ENCODE measurements around the gene AGPS.

Gene AGPS

DNA sequence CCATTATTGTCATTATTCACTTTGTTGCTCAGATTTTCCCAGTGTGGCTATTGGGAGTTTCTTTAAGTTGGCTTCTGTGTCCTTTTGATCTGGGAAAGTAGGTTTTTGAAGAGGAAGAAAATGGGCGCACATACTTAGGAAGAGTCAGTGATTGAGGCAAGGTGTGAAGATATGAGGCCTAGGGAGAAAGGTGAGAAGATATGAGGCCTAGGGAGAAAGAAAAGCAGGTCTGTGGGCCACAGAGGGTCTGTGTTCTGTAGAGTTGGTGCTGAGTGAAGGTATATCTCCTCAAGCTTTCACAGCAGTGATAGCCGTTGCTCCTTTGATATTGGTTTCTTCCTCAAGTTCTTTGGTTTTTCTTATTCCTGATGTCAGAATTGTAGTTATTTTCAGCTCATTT, 126.2 kb downstream of the AGPS start:
- H3K27ac ChIP-seq: no peak overlapping the region
- DNase-seq (ENCODE audit: low read depth, low spot score): no peak

DNA sequence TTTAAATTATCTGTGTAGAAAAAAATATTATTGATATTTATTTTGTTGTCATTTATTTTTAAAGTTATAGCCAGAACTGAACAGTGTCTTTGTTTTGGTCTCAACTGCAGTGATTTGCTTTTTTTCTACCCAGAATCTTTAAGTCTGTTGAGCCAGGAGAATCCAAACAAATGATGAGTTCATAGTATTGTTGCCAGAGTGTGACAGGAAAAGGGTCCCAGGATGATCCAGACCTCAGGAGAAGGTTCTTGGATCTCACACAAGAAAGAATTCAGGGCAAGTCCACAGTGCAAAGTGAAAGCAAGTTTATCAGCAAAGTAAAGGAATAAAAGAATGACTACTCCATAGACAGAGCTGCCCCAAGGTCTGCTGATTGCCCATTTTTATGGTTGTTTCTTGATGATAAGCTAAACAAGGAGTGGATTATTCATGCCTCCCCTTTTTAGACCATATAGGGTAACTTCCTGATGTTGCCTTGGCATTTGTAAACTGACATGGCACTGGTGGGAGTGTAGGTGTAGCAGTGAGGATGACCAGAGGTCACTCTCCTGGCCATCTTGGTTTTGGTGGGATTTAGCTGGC, 127.1 kb downstream of the AGPS start:
- no peak overlapping the region for H3K27ac ChIP-seq
- no peak for DNase-seq (ENCODE audit: low read depth, low spot score)

DNA sequence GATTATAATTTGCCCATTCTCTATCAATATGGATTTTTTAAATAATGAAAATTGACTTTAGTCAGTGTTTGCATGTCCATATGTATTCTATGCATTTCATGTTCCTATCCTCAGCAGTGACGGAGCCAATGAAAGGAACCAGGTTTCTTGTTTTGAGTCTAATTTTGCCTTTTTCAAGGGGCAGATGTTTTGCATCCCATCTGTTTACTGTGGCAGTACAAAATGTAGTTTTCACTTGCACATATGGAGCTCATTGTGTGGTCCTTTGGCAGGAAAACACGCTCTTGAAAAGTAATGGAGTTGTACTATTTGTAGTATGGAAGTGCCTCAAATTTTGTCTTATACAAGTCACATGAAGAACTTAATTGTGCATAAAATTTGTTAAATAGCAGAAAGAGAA, 127.8 kb downstream of the AGPS start:
- H3K27ac ChIP-seq: no peak overlapping the region
- DNase-seq (ENCODE audit: low read depth, low spot score): no peak

DNA sequence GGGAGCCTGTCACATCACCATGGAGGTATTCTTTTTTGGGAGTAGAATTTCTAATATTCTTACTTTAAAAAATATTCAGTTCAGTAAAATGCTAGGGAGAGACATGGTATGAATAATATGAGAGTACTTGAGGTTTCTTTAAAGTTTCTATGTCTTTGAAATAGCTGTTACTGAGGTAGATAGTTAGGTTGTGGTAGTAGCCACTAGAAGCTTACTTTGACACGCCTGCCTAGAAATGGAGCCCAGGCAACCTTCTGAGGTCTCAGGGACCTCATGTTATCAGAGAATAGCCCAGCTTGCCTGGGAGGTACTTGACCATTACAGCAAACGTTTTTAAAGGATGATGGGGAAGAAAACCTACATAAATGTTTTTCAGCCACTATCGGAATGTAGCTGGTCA, 131.2 kb downstream of the AGPS start:
- no peak for DNase-seq (ENCODE audit: low read depth, low spot score)
- H3K27ac ChIP-seq: no peak overlapping the region

DNA sequence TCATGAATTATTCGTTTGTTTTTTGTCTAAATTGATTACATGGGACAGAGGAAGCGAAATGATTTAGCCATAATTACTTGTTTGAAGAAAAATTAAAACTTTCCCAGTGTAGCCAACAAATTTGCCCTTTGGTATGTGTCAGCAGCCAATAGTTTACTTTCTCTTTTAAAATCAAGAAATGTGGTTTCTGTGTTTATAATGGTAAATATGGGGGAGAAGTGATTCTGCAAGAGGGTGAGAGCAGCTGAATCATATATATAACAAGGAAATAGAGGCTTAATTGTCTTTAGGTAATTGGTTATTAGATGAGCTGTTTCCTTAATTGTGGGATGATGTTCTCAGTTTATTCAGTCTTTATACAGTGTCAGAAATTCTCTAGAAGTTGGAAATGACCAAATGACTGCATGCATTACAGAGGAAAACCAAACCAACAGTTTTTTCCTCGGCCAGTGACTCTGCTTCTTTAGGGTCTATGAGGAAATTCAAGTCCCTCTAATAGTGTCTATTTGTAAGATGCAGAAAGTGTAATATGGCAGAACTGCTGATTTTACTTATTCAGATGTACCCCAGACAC, 132.9 kb downstream of the AGPS start:
- DNase-seq (ENCODE audit: low read depth, low spot score): no peak
- no peak overlapping the region for H3K27ac ChIP-seq

DNA sequence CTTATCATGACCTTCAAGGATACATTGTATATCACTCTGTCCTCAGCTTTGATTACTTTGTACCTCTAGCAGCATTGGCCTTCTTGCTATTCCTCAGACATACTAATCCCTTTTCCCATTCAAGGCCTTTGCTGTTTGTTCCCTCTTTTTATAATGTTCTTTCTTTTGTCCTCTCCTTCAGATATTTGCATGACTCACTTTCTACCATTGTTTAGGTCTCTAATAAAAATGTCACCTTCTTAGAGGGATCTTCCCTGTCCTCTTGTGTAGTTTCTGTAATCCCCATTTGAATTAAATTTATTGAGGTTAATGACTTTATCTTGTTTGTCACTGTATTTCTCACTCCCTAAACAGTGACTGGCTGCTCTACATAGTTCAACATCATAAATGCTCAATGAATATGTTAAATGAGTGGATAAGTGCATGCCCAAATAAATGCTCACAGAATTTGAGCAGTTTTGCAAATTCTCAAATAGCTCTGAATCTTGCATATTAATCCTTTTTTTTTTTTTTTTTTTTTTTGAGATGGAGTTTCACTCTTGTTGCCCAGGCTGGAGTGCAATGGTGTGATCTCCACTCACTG, 135.9 kb downstream of the AGPS start:
- DNase-seq (ENCODE audit: low read depth, low spot score): no peak

DNA sequence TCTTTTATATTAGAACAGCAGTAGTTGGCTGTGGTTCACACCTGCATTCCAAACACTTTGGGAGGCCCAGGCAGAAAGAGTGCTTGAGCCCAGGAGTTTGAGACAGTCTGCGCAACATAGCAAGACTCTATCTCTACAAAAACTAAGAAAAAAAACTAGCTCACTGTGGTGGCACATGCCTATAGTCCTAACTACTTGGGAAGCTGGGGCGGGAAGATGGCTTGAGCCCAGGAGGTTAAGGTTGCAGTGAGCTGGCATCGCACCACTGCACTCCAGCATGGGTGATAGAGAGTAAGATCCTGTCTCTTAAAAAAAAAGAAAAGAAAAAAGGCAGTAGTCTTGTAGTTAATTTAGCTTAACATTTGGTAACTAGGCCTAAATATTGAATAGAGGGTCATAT, 136.6 kb downstream of the AGPS start:
- DNase-seq (ENCODE audit: low read depth, low spot score): no peak
- no peak overlapping the region for H3K27ac ChIP-seq

More for the DNA sequence above, 135.9 kb downstream of the AGPS start:
- no peak overlapping the region for H3K27ac ChIP-seq

DNA sequence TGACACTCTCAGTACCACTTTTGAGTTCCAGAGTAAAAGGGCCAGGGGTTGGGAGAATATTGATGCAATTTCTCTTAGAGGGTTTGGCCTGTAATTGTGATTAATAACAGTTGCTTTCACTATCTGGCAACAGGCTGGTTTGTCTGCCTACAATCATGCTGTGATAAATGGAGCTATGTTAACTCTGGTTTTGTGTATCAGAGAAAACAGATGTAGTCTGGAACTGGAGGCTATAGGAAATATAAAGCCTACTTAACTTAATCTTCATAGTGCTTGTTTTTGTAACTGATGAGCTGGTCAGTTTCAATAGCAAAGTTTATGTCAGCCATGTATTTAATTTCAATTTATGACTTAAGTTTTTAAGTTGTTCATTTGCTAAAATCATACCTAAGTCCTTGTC, 138.0 kb downstream of the AGPS start:
- H3K27ac ChIP-seq: no peak overlapping the region
- DNase-seq (ENCODE audit: low read depth, low spot score): no peak

DNA sequence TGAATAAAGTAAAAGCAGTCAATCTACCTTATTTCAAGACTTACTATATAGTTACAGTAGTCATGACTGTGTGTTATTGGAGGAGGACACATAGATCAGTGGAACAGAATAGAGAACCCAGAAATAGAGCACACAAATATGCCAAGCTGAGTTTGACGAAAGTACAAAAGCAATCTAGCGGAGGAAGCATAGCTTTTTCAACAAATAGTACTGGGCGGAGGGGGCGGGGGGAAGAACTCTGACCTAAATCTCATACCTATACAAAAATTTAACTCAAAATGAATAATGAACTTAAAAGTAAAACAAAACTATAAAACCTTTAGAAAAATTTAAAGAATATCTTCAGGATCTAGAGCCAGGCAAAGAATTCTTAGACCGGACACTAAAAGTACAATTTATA, 139.1 kb downstream of the AGPS start:
- no peak overlapping the region for H3K27ac ChIP-seq
- DNase-seq (ENCODE audit: low read depth, low spot score): no peak

DNA sequence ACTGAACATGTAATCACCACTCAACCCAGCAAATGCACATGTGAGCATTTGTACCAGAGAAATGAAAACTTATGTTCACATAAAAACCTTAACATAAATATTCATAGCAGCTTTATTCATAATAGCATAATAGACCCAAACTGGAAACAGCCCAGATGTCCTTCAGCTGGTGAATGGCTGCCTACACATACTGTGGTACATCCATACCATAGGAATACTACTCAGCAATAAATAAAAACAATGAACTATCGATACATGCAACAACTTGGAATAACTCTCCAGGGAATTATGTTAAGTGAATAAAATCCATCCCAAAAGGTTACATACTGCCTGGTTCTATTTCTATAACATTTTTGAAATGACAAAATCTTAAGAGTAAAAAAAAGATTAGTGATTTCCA, 140.0 kb downstream of the AGPS start:
- no peak for DNase-seq (ENCODE audit: low read depth, low spot score)
- H3K27ac ChIP-seq: no peak overlapping the region

DNA sequence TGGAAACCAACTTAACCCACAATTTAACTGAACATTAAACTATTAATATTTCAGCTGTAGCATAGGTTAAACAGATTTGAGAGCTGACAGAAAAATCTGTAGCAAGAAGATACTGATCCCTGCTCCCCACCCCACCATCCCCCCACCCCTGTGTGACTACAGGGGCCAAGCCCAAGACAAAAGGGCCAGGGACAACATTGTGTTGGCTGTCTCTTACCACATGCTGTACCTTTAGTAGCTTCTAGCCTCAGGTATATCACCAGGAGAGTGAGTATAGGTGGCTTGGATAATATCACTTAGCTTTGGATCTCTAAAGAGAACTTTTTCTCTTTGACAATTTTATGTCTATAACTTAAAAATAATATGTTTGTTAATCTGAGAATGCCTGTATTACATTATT, 140.7 kb downstream of the AGPS start:
- H3K27ac ChIP-seq: no peak overlapping the region
- no peak for DNase-seq (ENCODE audit: low read depth, low spot score)

DNA sequence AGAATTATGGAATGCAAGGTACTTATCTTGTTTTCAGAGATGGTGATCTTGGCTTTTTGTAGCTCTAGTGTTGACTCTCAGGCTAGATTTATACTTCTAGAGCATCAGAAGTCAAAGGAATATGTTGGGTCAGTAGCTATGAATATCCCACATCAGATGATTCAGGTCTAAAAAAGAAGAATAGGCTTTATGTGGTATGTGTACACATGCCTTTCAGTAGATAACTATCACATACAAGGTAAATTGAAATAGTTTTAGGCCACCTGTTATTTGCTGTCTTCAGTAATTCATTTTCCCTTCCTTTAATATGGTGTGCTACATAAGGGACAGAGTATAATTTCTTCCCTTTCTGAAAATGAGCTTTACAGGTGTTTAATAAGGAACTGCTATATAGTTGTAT, 142.4 kb downstream of the AGPS start:
- no peak overlapping the region for H3K27ac ChIP-seq
- no peak for DNase-seq (ENCODE audit: low read depth, low spot score)

DNA sequence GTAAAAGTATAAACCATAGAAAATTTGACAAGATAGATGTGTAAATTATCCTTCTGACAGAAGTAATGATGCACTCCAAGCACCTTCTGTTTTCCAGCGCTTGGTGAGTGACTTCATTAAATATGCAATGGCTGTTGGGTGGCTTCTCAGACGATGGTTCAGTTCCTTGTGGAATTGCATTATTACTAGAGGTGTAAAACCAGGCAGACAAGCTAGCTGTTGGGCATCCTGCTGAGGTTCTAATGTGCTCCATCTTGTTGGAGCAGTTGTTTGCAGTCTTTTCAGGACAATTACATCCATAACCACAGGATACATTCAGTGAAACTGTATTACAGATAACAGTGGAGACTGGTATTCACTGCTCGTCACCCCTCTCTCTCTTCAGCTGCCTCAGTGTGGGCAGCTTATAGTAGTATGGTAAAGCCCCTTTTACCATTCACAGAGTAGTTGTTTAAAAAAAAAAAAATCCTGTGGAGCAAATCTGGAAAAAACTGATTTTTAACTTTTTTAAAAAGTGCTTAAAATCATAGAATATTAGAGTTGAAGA, 143.5 kb downstream of the AGPS start:
- H3K27ac ChIP-seq: no peak overlapping the region
- DNase-seq (ENCODE audit: low read depth, low spot score): no peak

DNA sequence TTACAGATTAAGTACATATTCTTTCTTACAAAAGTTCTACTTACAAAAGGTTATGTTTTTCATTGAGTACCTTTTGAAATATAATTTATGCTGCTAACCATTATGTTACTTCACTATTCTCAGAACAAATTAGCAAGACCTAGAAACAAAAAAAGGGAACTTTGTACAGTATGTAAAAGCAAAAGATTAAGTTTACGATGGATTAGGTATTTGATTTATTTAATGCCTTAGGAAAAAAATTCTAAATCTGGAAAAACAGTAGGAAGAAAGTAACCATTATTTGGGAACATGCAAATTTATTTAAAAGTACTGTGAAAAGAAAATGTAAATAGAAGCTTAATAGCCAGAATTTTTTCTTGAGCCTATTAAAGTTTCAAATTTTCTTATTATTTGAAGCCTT, 144.6 kb downstream of the AGPS start:
- no peak overlapping the region for H3K27ac ChIP-seq

DNA sequence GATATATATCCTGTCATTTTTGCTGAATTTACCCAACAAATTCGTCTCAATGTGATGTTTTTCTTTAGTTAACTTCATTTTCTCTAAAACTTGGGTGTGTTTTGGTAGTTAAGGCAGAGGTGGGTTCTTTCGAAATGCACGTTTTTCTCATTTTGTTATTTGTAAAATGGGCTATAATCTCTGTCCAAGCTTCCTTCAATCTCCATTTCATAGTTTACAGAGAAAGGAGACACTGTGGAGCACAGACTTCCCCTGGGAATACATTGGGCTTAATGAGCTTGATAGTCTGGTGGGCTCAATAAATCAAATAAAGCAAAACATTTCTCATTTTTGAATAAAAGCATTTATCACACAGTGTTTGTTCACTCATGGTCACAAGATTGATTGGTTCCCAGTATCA, 145.1 kb downstream of the AGPS start:
- DNase-seq (ENCODE audit: low read depth, low spot score): no peak

More for the DNA sequence above, 144.6 kb downstream of the AGPS start:
- no peak for DNase-seq (ENCODE audit: low read depth, low spot score)

DNA sequence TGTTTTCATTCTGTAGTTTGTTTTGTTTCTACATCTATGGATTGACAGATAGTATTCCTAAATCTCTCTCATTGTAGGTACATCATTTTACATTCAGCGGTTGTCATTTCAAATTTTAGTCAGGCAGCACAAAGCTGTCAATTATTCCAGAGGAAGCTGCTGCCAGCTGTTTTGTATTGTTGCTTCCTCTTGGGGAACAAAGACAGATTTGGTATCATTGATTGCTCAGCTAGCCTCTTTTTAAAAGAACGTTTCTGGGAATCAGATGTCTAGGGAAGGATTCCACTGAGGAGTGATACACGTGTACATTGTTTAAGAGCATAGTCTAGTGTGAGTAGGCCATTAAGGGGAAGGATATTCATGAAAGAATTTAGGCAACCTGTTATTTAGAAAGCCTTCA, 145.8 kb downstream of the AGPS start:
- no peak for DNase-seq (ENCODE audit: low read depth, low spot score)
- H3K27ac ChIP-seq: no peak overlapping the region

More for the DNA sequence above, 145.1 kb downstream of the AGPS start:
- no peak overlapping the region for H3K27ac ChIP-seq

DNA sequence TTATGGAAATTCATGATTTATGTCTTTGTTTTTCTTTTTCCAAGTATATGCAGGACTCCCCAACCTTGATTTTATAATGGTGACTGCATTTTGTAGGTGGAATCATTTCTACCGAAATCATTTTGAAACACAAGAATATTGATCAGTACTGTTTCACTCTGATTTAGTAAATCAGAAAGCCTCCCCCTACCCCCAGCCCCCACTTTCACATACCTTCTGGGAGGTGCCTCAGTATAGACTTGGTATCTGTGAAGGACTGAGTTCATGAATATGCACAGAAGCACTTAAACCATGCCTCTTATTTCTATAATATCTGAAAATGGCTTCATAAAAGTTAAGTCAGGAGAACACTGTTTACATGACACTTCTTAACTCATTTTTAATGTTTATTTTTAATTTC, 147.7 kb downstream of the AGPS start:
- DNase-seq (ENCODE audit: low read depth, low spot score): no peak
- H3K27ac ChIP-seq: no peak overlapping the region

DNA sequence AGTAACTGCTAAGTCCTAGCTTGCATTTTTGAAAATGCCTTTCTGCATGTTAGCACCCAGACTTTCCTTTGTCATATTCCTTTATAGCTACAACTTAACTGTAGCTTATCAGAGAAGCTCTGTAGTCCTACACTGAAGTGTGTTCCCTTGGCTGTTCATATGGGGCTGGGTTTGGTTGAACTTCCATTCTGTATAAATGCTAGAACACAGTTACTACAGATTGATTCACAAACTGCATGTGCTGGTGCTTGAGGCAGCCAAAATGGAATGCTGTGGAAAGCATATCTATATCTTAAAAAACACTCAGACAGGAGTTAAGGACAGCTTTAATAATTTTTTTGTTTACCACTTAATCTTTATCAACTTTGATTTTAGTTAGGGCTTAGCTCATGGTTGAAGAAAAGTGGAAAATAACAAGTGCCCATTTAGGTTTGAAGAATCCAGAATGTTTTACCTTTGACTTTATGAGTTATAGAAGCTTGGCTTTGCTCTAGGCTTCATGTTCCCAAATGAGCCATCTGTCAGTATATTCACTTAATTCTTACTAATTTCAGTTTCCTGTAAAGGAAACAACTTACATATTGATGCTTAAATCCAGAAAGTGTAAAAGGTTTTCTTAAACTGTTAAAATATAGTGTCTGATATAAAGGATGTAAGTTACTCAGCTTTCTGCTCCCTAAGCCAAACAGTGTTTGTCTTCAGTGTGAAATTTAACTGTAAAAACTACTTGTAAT, 148.9 kb downstream of the AGPS start:
- DNase-seq (ENCODE audit: low read depth, low spot score): no peak
- no peak overlapping the region for H3K27ac ChIP-seq

DNA sequence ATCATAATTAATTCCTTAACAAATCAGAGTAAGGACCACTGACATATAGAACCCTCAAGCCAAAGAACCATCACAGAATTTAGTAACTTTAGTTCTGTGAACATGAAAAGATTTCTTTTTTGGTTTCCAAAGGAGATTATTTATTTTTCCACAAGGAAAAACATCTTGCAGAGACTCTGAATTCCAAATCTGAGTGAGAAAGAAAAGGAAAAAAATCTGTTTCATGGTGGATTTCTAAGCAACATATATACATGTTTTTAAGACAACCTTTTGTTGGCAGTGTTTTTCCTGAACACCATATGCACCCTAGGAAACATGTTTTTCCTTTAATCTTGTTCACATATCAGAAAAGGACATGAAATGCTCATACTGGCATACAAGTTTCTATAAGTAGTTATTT, 149.8 kb downstream of the AGPS start:
- DNase-seq (ENCODE audit: low read depth, low spot score): no peak
- no peak overlapping the region for H3K27ac ChIP-seq

DNA sequence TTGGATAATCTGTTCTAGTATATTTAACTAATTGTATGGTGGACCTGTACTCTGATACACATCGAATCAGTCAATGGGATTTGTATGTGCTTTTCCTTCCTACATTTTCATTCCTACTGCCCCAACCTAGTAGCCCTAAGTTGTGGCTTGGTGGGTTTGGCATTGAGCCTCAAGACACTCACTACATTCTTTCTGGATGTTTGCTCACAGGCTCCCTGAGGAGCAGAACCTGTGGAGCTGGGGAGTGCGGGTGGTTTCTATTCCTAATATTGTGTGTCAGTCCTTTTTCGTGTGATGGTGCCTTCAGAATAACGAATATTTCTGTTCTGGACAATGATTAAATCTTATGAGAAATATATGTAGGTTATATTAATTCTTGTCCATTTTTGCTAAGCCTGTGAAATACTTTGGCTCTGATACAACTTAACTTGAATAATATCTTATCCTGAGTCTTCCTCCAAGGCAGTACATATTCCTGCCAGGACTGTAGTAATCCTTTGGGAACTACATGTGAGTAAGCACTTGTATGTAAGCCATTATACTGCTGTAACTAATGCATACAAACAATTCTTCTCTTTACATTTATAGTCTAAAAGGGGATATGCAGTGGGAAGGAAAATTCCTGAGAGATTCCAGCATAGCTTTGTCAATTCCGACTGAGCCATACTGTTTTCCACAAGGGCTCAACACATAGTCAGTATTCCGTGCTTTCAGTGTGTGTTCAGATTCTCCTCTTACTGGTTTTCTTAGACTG, 150.6 kb downstream of the AGPS start:
- no peak for DNase-seq (ENCODE audit: low read depth, low spot score)

DNA sequence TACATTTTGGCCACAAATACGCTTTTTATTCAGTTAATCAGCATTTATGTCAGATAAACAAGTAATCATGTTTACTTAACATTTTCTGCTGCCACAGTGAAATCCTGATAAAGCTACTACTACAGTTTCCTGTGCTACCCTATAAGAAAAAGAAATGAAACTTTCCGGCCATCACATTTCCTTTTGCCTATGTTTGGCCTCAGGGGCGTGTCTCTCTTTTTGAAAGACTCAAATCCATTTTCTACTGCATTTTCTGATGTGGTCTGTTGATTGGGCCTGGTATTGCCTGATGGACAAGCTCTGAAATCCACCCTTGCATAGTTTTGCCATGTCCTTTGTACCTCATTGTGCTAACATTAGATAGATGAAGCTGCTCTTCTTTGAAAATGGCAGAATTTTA, 152.6 kb downstream of the AGPS start:
- no peak overlapping the region for H3K27ac ChIP-seq
- DNase-seq (ENCODE audit: low read depth, low spot score): no peak

More for the DNA sequence above, 150.6 kb downstream of the AGPS start:
- no peak overlapping the region for H3K27ac ChIP-seq

All from epithelial cell of prostate (primary cell).